ENCODE results near the gene SH3GLB2. TPM values are rescaled to one million over a fixed set of nuclear protein-coding genes. Genes with fewer than 3 reads are reported as not detected.

SH3GLB2 gene
- total and polyA plus RNA-seq, 2 of the 8 experiments (the other 6 are each of a cell fraction or from before 2014, with no cell fraction given): 52.7 to 79.9 TPM

- TF ChIP-seq CHD7 (IDR thresholded peaks at IDR 0.05; ENCODE audit: insufficient replicate concordance, low read length): no peak
- no peak for TF ChIP-seq CEBPB (IDR thresholded peaks at IDR 0.05; ENCODE audit: low read depth, low read length)
- no peak for TF ChIP-seq EP300 (IDR thresholded peaks at IDR 0.05; ENCODE audit: borderline replicate concordance in 1 of 2, low read depth in 2 of 2, low read length in 2 of 2)
- TF ChIP-seq SP1 (IDR thresholded peaks at IDR 0.05; ENCODE audit: low read depth, low read length): no peak
- no peak for TF ChIP-seq RFX5 (IDR thresholded peaks at IDR 0.05; ENCODE audit: borderline replicate concordance, low read depth, low read length)
- no peak for TF ChIP-seq FOSL1 (IDR thresholded peaks at IDR 0.05; ENCODE audit: insufficient read depth, low read depth, low read length)
- TF ChIP-seq TAF1 (IDR thresholded peaks at IDR 0.05; ENCODE audit: low read depth, low read length): no peak
- TF ChIP-seq YY1 (IDR thresholded peaks at IDR 0.05; ENCODE audit: low read depth, low read length): no peak
- TF ChIP-seq SIRT6 (IDR thresholded peaks at IDR 0.05; ENCODE audit: low read length): no peak
- no peak for TF ChIP-seq EZH2 (IDR thresholded peaks at IDR 0.05; ENCODE audit: low read depth, low read length, severe bottlenecking)
- no peak for TF ChIP-seq CBX8 (IDR thresholded peaks at IDR 0.05; ENCODE audit: borderline replicate concordance, low read depth, low read length)
- no peak for TF ChIP-seq TBP (IDR thresholded peaks at IDR 0.05; ENCODE audit: low read depth, low read length)
Measured at GRCh38 chr9:129053020-129053419, 24.9 kb upstream of the SH3GLB2 start (continued).
